ENCODE data around the gene OR10W1.
A peak's percentile ranks its signal among the peaks of the same experiment; 100 is the strongest.

The OR10W1 gene, protein sequence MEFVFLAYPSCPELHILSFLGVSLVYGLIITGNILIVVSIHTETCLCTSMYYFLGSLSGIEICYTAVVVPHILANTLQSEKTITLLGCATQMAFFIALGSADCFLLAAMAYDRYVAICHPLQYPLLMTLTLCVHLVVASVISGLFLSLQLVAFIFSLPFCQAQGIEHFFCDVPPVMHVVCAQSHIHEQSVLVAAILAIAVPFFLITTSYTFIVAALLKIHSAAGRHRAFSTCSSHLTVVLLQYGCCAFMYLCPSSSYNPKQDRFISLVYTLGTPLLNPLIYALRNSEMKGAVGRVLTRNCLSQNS

DNA sequence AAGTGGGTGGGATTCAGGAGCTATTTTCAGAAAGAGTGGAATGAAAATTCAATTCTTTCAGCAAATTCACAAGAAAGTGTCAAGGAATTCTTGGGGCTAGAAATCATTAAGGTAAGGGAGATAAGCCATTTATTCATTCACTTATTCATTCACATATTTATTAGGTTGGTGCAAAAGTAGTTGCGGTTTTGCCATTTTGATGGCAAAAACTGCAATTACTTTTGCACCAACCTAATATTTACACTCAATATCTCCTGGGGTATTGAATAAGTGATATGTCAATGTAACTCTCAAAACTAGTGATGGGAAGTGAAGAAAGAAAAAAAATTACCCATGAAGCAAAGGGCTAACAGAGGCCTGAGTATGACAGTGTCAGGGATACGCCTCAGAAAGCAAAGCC, at the start of gene OR10W1:
Gene OR10W1 (minus strand): TSS at position 119 of the 400 bp plus-strand sequence. CDS start 402 bp downstream, outside the sequence.
- no peak for DNase-seq (ENCODE audit: low read depth, low spot score)

DNA sequence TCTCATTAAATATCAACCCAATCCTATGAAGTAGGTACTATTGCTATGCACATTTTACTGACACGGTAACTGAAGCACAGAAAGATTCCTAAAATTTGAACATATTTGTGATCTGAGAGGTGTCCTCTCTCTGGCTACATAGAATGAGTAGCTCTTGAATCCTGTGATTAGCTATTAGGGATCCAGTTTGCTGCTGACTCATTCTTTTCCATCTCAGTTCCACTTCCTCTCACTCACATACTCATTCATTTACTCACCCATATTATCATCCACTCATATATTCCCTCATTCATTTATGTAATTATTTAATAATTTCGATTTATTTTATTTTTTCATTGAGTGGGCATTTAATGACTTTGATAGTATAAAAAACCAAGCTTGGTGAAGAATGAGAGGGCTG, 48.1 kb upstream of the OR10W1 start:
- no peak for DNase-seq (ENCODE audit: low read depth, low spot score)

DNA sequence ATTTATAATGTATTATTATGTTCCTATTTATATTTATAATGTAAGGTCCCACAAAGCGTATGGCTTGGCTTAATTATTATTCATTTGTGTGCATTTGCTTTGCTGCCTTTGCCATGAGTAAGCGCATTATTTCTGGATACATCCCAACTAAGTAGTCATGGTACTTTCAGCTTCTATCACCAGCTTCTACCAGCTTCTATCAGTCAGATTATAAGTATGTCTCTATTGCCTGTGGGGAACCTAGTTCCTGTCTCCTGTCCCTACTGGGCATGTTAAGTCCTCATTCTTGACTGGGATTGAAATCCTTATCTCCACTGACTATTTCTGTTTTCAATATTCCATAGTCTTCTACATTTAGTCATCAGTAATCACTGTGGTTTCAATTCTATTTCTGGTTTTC, 33.5 kb upstream of the OR10W1 start:
- DNase-seq (ENCODE audit: low read depth, low spot score), result no peak

DNA sequence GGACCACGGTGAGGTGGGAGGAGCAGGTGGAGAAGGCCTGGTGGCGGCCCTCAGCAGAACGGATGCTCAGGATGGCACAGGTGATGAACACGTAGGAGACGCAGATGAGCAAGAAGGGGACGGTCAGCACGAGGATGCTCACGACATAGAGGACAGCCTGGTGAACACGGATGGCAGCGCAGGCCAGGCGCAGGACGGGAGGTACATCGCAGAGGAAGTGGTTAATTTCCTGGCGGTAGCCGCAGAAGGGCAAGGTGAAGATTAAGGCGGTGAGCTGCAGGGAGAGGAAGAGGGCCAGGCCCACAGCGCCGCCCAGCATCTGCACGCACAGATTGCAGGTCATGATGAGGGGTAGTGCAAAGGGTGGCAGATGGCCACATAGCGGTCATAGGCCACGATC, 24.0 kb upstream of the OR10W1 start:
- DNase-seq (ENCODE audit: low read depth, low spot score), result no peak

DNA sequence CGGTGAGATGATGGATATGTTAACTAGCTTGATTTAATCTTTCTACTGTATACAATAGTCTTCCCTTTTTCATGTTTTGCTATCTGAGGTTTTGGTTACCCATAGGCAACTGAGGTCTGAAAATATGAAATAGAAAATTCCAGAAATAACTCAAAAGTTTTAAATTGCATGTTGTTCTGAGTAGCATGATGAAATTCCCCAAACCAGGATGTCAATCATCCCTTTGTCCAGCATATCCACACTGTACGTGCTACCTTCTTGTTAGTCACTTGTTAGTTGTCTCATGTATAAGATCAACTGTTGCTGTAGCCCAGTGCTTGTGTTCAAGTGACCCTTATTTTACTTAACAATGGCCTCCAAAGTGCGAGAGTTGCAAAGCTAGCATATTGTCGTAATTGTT, 21.2 kb upstream of the OR10W1 start:
- no peak for DNase-seq (ENCODE audit: low read depth, low spot score)

DNA sequence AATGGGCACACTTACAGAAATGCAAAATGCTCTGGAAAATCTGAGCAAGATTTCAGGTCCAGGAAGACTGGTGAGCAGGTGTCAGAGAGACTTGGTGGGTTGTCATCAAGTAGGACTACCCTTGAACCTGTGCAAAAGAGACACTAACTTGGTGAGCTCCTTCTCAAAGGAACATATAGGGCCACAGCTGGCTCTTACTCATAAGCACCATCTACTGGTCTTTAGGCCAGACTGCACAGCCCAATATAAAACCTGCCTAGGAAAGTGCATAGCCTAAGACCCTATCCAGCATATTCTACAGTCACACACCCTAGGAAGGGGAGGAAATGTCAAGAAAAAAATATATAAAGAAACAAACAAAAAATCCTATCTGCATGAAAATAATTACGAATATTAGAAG, 18.2 kb upstream of the OR10W1 start:
- peak; percentile 17 for DNase-seq (ENCODE audit: low read depth, low spot score)

DNA sequence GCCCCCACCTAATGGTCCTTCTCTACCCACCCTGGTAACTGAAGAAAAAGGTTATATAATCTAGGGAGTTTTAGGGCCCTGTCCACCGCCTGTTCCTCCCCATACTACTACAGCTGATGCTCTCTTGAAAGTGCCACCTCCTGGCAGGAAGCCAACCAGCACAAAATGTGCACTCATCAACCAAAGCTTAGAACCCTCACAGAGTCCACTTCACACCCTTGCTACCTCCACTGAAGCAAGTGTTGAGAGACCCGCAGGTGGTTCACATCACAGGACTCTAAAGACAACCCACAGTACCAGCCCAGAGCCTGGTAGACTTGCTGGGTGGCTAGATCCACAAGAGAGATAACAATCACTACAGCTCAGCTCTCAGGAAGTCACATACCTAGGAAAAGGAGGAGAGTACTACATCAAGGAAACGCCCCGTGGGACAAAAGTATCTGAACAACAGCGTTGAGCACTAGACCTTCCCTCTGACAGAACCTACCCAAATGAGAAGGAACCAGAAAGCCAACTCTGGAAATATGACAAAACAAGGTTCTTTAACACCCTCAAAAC, 17.5 kb upstream of the OR10W1 start:
- DNase-seq (ENCODE audit: low read depth, low spot score), result no peak

DNA sequence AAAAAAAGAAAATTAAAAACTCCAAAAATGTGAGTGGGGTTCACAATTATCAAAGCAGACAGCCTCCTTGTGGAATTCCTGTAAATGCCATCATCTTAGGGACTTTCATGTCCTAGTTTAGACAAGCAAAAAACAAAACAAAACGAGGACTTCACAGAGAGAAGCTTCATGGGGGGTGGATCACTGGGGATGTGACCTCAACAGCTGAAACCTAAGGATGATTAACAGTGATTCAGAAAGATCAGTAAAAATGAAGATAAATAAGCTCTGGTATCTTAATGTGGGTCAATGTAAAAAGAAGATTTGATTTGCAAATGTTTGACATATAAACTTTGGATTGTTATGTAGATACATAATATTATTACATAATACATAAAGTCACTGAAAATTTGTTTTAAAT, 8.1 kb upstream of the OR10W1 start:
- no peak for DNase-seq (ENCODE audit: low read depth, low spot score)

DNA sequence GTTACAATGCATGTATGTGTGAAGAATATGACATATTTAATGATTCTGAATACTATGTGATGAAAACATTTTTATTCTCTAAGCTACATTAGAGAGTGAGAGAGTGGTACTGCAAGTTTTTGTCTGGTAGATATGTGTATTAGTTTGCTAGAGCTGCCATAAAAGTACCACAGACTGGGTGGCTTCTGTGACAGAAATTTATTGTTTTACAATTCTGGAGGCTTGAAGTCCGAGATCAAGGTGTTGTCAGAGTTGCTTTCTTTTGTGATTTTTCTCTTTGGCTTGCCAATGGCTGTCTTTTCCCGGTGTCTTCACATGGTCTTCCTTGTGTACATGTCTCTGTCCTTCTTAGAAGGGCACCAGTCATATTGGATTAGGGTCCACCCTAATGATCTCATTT, 6.9 kb upstream of the OR10W1 start:
- DNase-seq (ENCODE audit: low read depth, low spot score), result no peak

DNA sequence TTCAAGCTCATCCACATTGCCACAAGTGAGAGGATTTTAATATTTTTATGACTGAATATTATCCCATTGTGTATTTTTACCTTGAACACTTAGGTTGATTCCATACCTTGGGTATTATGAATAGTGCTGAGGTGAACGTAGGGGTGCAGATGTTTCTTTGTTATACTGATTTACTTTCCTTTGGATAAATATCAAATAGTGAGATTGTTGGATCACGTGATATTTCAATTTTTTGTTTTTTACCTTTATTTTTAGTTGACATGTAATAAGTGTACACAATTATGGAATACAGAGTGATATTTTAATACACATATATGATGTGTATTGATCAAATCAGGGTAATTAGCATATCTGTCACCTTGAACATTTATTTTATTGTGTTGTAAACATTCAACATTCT, 8.1 kb downstream of the OR10W1 start:
- DNase-seq (ENCODE audit: low read depth, low spot score), result no peak

DNA sequence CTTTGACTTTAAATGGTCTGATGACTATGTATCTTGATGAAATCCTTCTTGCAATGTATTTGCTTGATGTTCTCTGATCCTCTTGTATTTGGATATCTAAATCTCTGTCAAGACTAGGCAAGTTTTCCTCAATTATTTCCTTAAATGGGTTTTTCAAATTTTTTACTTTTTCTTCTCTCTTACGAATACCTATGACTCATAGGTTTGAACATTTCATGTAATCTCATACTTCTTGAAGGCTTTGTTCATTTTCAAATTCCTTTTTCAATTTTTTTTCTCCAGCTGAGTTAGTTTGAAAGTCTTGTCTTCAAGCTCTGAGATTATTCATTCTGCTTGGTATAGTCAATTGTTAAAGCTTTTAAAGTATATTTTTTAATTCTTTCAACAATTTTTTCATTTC, 13.1 kb downstream of the OR10W1 start:
- no peak for DNase-seq (ENCODE audit: low read depth, low spot score)

DNA sequence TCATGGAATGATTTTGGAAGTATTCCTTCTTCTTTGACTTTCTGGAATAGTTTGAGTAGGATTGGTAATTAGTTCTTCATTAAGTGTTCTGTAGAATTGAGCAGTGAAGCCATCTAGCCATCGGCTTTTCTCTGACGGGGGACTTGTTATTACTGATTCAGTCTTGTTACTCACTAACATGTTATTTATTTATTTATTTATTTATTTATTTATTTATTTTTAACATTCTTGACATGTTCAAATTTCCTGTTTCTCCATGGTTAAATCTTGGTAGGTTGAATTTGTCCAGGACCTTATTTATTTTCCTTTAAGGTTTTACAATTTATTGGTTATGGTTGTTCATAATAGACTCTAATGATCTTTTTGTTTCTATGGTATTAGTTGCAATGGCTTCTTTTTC, 24.1 kb downstream of the OR10W1 start:
- DNase-seq (ENCODE audit: low read depth, low spot score), result no peak

DNA sequence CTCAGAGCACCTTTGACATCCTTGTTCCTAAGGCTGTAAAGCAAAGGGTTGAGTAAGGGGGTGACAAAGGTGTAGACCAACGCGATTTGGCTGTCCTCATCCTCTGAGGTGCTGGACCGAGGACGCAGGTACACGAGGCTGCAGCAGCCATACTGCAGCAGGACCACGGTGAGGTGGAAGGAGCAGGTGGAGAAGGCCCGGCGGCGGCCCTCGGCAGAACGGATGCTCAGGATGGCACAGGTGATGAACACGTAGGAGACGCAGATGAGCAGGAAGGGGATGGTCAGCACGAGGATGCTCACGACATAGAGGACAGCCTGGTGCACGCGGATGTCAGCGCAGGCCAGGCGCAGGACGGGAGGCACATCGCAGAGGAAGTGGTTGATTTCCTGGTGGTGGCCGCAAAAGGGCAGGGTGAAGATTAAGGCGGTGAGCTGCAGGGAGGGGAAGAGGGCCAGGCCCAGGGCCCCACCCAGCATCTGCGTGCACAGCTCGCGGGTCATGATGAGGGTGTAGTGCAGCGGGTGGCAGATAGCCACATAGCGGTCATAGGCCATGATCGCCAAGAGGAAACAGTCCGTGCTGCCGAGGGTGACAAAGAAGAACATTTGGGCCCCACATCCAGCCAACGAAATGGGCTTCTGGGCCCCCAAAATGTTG, 40.0 kb downstream of the OR10W1 start:
- DNase-seq (ENCODE audit: low read depth, low spot score), result no peak

DNA sequence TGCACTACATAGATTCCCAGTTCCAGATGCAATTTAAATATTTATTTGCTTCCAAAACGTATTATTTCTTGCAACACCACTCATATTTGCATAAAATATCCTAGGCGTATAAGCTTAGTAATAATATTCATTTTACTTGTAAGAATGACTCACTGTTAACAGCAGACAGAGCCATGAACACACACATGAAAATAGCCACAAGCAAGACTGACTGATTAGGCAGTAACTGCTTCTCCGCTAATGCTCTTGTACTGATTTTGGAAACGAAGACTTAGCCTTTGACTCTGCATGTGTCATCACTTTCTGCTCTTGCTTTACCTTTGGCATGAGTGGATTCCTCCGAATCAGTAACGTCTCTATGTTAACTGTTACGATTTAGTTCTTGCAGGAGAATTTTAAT, 45.3 kb downstream of the OR10W1 start:
- no peak for DNase-seq (ENCODE audit: low read depth, low spot score)
